Large intestine (tissue), 3 donors: ENCODE measurements around the gene MPP2. TPM values are rescaled to one million over a fixed set of nuclear protein-coding genes. Genes with fewer than 3 reads are reported as not detected.
"Not testable (repeated sequence)": the region's sequence is repeated elsewhere in the genome, so short reads cannot be mapped to it uniquely, and the experiment has no call there.

Experiments
- DNase-seq, 2 donors: peaks; one replicate each; pipeline versions ENCODE4 v3.0.0 to v3.0.0-alpha.2; 2013
- H3K27ac ChIP-seq: one replicate; pipeline ENCODE4 v1.5.1; 2013; ENCODE audit warnings: low read length
- H3K27me3 ChIP-seq: 2 replicates; pipeline ENCODE4 v1.6.1; 2013; ENCODE audit warnings: low read length; ENCODE audit not compliant: control insufficient read depth, insufficient read depth
- H3K36me3 ChIP-seq: 2 replicates; pipeline ENCODE4 v1.6.1; 2013; ENCODE audit warnings: low read length; ENCODE audit not compliant: control insufficient read depth, insufficient read depth
- H3K4me1 ChIP-seq: one replicate; pipeline ENCODE4 v1.6.1; 2013; ENCODE audit warnings: low read length; ENCODE audit not compliant: control insufficient read depth, insufficient read depth
- H3K4me3 ChIP-seq: one replicate; pipeline ENCODE4 v1.5.1; 2013; ENCODE audit warnings: low read length
- H3K9me3 ChIP-seq: one replicate; pipeline ENCODE4 v1.6.1; 2013; ENCODE audit warnings: mild to moderate bottlenecking, low read depth, low read length, moderate library complexity; ENCODE audit not compliant: control insufficient read depth
- whole genome bisulfite sequencing: methylation state at CpG from one replicate; pipeline ENCODE4 v1.1.5; 2013; ENCODE audit warnings: low lambda C conversion rate; ENCODE audit not compliant: insufficient coverage; 5-methylcytosine and 5-hydroxymethylcytosine counted together
- polyA plus RNA-seq: library from polyadenylated mRNA; unstranded; fragments of 120-200 nt; gene quantifications from one replicate; pipeline ENCODE4 v1.2.1, GENCODE V29; 2013

The MPP2 gene
- polyA plus RNA-seq, 1 donor: 3.4 TPM

DNA sequence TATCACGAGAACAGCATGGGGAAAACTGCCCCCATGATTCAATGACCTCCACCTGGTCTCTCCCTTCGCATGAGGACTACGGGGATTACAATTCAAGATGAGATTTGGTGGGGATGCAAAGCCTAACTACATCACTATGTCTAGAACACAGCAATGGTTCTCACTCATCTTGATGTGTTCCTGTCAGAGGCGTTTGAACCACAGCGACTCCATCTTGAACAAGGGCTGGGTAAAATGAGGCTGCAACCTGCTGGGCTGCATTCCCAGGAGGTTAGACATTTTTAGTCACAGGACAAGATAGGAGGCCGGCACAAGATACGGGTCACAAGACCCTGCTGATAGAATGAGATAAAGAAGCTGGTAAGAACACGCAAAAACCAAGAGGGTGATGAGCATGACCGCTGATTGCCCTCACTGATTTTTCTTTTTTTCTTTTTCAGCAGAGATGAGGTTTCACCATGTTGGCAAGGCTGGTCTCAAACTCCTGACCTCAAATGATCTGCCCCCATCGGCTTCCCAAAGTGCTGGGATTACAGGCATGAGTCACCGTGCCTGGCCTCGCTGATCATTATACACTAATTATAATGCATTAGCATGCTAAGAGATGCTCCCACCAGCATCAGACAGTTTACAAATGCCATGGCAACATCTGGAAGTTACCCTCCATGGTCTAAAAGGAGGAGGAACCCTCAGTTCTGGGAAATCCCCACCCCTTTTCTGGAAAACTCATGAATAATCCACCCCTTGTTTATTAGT, 37.9 kb upstream of the MPP2 start:
- H3K27me3 ChIP-seq: peaks cover 10% of the 10 kb centered on the region
- no peak overlapping the region for H3K27ac ChIP-seq
- no peak for DNase-seq
- 100% methylated on average over 2 of the region's 12 CpGs for WGBS
- no peak overlapping the region for H3K4me3 ChIP-seq
- H3K9me3 ChIP-seq: no peaks in the 10 kb centered on the region
- H3K4me1 ChIP-seq: no peaks in the 10 kb centered on the region
- no peaks in the 10 kb centered on the region for H3K36me3 ChIP-seq

DNA sequence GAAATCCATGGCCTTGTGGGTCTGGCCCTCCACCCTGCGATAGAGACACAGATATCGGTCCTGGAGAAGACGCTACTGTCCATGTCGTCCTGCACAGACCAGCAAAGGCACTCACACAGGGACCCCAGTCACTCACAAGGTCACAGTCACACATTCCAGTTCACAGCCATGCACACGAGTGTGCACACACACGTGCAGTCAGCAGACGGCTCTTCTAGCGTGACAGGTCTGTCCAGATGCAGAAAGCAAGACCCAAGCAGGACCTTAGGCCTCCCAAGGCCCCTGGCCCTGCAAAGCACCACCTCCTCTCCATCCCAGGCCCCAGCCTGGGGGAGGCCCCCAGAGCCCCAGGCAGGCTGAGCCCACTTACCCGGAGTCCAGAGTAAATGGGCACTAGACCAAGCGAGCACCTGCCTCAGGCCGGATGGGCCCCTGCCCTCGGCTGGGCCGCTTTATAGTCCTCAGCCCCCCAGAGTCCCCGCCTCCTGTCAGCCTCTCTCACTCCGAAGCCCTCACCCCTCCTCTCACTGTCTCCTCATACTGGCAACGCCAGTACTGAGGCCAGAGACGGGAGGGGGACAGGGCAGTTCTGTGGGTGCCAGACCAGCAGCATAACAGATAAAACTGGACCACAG, 34.8 kb upstream of the MPP2 start, which contains the start of gene PPY:
PPY (minus strand) TSS at position 426 of the 635 bp plus-strand sequence. CDS start 822 bp downstream, outside the sequence.
- H3K27me3 ChIP-seq: peaks cover 13% of the 10 kb centered on the region
- H3K4me1 ChIP-seq: no peaks in the 10 kb centered on the region
- H3K27ac ChIP-seq: no peak within 1 kb of the TSS
- peaks cover 7% of the 10 kb centered on the region for H3K9me3 ChIP-seq
- WGBS: no CpG with 5 or more reads among the region's 17 CpGs
- H3K36me3 ChIP-seq: no peaks in the 10 kb centered on the region
- DNase-seq: no peak
- H3K4me3 ChIP-seq: no peak within 1 kb of the TSS

DNA sequence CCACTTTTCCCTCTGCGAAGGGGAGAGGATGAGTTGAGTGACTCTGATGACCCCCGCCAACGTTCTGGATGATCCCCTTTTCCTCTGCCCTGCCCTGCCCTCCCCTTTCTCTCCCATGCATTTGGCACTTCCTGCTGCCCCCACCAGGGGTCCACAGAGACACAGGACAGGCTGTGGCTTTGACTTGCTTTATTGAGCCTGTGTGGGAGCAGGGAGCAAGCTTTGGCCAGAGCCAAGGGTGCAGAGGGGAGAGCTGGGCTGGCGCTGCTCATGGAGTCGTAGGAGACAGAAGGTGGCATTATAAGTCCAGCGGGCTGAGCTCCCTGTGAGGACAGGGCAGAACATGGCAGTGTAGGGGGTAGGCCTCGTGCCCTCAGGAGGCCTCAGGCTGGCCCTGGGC, 33.3 kb upstream of the MPP2 start:
- DNase-seq: no peak
- H3K27me3 ChIP-seq: peaks cover 13% of the 10 kb centered on the region
- H3K27ac ChIP-seq: no peak overlapping the region
- H3K4me1 ChIP-seq: no peaks in the 10 kb centered on the region
- no CpG with 5 or more reads among the region's 7 CpGs for WGBS
- no peaks in the 10 kb centered on the region for H3K36me3 ChIP-seq
- H3K4me3 ChIP-seq: no peak overlapping the region
- H3K9me3 ChIP-seq: peaks cover 7% of the 10 kb centered on the region

DNA sequence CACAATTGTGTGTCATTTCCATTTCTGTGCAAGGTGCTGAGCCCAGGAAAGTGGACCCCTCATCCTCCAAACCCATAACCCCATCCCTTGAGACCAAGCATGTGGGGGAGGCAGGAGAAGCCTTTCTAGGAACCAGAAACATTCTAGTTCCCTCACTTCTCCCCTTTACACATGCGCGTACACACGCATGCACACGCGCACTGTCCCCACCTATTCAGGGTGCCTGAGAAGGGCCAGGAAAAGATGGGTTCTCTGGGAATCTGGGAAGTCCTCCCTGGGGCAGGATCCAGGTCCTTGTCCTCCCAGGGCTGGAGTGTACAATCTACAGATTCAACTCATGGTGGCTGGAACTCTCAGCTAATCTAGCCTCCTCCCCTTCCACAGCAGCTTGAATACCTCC, 32.5 kb upstream of the MPP2 start:
- peaks cover 13% of the 10 kb centered on the region for H3K27me3 ChIP-seq
- no CpG with 5 or more reads among the region's 5 CpGs for WGBS
- DNase-seq: no peak

DNA sequence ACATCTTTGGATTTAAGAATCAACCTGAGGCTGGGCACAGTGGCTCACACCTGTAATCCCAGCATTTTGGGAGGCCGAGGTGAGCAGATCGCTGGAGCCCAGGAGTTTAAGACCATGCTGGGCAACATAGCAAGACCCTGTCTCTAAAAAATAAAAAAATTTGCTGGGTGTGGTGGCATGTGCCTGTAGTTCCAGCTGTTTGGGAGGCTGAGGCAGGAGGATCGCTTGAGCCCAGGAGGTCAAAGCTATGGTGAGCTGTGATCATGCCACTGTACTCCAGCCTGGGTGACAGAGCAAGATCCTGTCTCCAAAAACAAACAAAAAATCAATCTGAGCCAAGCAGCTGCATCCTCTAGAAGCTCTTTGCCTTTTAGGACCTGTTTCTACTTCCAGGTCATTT, 32.1 kb upstream of the MPP2 start:
- H3K27ac ChIP-seq, H3K9me3 ChIP-seq, H3K4me3 ChIP-seq, H3K4me1 ChIP-seq, H3K36me3 ChIP-seq, DNase-seq: not testable (repeated sequence)
- WGBS: no CpG with 5 or more reads among the region's 3 CpGs
- peaks cover 13% of the 10 kb centered on the region for H3K27me3 ChIP-seq

More for the DNA sequence above, 32.5 kb upstream of the MPP2 start:
- Histone ChIP-seq H3K9me3 (peaks cover 7% of the 10 kb centered on the region), H3K4me1 (no peaks in the 10 kb centered on the region), H3K36me3 (no peaks in the 10 kb centered on the region), H3K4me3 (no peak overlapping the region), H3K27ac (no peak overlapping the region)

DNA sequence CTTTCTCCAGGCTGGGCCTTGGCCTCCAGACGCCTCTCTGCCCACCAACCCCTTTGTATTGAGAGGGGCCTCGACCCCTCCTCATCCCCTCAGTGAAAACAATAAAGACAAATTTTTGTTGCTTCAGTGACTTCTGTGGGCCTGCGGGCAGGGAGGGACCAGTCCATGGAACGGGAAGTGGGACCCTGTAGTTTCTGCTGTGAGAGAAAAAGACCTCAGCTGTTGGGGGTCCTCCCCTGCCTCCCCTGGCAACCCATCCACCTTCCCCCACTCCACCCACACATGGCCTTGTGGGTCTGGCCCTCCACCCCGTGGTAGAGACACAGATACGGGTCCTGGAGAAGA, 31.5 kb upstream of the MPP2 start:
- DNase-seq: no peak
- H3K27ac ChIP-seq: no peak overlapping the region
- H3K4me1 ChIP-seq: no peaks in the 10 kb centered on the region

DNA sequence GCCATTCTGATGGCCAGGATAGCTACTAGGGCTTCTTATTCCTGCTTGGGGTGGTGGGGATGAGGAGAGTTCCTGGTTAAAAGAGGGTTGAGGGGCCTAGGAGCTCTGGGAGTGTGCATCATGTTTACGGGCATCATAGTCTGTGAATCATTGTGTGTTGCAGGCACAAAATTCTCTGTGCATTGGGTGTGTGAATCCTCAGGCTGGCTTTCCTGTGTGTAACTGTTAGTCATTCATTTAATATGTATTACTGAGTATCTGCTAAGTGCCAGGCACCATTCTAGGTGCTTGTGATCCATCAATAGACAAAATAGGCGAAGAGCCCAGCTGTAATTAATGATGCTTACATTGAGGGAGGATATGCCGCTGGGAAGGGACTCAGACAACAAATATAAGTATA, 29.1 kb upstream of the MPP2 start:
- no peak overlapping the region for H3K27ac ChIP-seq
- H3K4me3 ChIP-seq: no peak overlapping the region
- peaks cover 13% of the 10 kb centered on the region for H3K27me3 ChIP-seq
- WGBS: 92% methylated on average over 2 of the region's 3 CpGs
- DNase-seq: no peak
- H3K4me1 ChIP-seq: peaks cover 2% of the 10 kb centered on the region
- peaks cover 7% of the 10 kb centered on the region for H3K9me3 ChIP-seq
- H3K36me3 ChIP-seq: no peaks in the 10 kb centered on the region

More for the DNA sequence above, 31.5 kb upstream of the MPP2 start:
- H3K4me3 ChIP-seq: no peak overlapping the region
- peaks cover 7% of the 10 kb centered on the region for H3K9me3 ChIP-seq
- H3K27me3 ChIP-seq: peaks cover 13% of the 10 kb centered on the region
- no peaks in the 10 kb centered on the region for H3K36me3 ChIP-seq
- no CpG with 5 or more reads among the region's 6 CpGs for WGBS

DNA sequence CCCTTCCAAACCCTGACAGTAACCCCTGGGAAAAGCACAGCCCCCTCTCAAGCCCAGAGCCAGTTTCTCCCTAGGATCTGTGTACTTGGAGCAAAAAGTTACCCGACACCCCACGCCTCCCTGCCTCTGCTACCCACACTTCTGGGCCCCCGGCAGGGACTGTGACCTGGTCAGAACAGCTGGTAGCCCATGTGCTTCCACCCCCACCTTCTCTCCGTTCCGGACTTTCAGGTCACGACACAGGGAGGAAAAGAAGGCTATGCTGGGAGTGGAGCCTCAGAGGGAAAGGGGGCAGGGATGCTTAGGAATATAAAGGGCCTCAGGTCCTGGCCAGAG, 28.6 kb upstream of the MPP2 start:
- WGBS: no CpG with 5 or more reads among the region's 6 CpGs
- H3K27me3 ChIP-seq: peaks cover 13% of the 10 kb centered on the region
- DNase-seq: no peak

DNA sequence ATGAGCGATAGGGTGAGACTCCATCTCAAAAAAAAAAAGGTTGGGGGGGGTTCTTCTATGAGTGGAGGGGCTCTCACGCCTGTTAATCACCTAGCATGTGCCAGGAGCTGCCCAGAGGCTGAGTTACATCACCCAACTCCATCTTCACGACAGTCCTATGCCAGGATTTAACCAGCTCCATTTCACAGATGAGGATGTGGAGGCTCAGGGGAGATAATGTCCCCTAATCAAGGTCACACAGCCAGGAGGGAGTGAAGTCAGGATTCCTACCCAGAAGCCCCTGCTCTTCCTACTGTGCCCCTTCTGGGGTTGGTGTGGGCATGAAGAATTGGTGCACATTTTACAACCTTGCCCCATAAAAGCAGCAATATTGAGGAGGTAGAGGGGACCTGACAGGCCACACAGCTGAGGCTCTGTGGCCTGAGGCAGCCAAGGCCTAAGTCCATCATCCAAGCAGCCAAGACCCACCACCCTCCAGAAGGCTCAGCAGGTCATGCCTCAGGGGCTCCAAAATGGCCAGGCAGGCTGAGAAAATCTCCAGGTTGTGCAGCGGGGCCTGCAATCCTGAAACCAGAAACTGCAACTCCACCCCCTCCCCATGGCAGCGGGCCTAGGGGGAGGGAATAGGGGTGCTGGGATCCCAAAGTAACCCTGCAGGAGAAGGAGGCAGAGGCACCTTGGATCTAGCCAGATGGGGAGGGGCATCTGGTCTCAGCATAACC, 28.0 kb upstream of the MPP2 start:
- H3K36me3 ChIP-seq: no peaks in the 10 kb centered on the region

More for the DNA sequence above, 28.6 kb upstream of the MPP2 start:
- Histone ChIP-seq H3K27ac (no peak overlapping the region), H3K9me3 (peaks cover 7% of the 10 kb centered on the region), H3K4me1 (peaks cover 5% of the 10 kb centered on the region), H3K36me3 (no peaks in the 10 kb centered on the region), H3K4me3 (no peak overlapping the region)

DNA sequence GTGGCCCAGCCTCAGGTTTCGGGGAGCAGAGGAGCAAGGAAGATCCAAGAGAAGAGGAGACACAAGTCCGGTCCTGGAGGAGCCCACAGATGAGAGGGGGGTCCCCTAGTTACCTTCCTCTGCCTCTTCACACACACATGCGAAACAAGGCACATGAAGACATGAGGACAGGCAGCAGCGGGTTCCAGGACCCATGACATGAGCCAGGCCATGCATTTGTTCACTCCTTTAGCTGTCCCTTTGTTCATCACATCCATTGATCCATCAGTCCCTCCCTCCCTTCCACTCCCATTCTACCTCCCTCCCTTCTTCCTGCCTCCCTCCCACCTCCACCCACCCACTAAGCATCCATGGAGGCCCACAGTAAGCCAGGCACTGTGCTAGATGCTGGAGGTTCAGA, 25.6 kb upstream of the MPP2 start:
- H3K9me3 ChIP-seq: no peaks in the 10 kb centered on the region
- no peaks in the 10 kb centered on the region for H3K36me3 ChIP-seq
- H3K27ac ChIP-seq: no peak overlapping the region
- peaks cover 30% of the 10 kb centered on the region for H3K4me1 ChIP-seq
- H3K4me3 ChIP-seq: no peak overlapping the region
- DNase-seq: no peak
- H3K27me3 ChIP-seq: peaks cover under 1% of the 10 kb centered on the region
- WGBS: no CpG with 5 or more reads among the region's 4 CpGs

More for the DNA sequence above, 28.0 kb upstream of the MPP2 start:
- Histone ChIP-seq H3K9me3 (peaks cover 7% of the 10 kb centered on the region), H3K27ac (no peak overlapping the region), H3K27me3 (peaks cover 13% of the 10 kb centered on the region), H3K4me3 (no peak overlapping the region), H3K4me1 (peaks cover 10% of the 10 kb centered on the region)
- no peak for DNase-seq
- WGBS: no CpG with 5 or more reads among the region's 5 CpGs
